ENCODE measurements around the gene TRABD2B. TPM values are rescaled to one million over a fixed set of nuclear protein-coding genes. Genes with fewer than 3 reads are reported as not detected.

The TRABD2B gene
- total RNA-seq, 3 donors from 2014 or later, result 1.4 to 3.7 (median 2.3) TPM

DNA sequence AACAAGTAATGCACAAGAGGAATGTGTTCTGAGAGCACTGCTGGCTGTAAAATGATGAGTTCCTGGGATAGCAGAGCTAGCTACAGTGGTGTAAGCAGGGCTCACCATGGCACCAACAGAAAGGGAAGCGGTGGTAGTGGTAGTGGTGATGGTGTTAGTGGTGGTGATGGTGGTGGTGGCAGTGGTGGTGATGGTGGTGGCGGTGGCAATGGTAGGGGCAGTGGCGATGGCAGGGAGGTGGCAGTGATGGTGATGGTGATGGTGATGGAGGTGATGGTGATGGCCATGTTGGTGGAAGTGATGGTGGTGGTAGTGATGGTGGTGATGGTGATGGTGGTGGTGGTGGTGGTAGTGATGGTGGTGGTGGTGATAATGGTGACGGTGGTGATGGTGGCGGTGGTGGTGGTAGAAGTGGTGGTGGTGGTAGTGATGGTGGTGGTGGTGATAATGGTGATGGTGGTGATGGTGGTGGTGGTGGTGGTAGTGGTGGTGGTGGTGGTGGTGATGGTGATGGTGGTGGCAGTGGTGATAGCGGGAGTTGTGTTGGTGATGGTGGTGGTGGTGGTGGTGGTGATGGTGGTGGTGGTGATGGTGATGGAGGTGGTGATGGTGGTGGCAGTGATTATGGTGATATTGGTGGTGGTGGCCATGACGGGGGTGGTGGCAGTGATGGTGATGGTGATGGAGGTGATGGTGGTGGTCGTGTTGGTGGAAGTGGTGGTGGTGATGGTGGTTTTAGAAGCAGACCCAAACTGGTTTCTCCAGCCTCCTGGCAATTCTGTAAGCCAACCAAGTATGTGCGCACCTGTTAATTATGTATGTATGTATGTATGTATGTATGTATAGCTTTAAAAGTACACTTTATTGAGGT, 254.1 kb downstream of the TRABD2B start:
- H3K4me1 ChIP-seq, result no peaks in the 10 kb centered on the region
- TF ChIP-seq POLR2A (IDR thresholded peaks at IDR 0.05), result no peak
- TF ChIP-seq, protein P1, sequence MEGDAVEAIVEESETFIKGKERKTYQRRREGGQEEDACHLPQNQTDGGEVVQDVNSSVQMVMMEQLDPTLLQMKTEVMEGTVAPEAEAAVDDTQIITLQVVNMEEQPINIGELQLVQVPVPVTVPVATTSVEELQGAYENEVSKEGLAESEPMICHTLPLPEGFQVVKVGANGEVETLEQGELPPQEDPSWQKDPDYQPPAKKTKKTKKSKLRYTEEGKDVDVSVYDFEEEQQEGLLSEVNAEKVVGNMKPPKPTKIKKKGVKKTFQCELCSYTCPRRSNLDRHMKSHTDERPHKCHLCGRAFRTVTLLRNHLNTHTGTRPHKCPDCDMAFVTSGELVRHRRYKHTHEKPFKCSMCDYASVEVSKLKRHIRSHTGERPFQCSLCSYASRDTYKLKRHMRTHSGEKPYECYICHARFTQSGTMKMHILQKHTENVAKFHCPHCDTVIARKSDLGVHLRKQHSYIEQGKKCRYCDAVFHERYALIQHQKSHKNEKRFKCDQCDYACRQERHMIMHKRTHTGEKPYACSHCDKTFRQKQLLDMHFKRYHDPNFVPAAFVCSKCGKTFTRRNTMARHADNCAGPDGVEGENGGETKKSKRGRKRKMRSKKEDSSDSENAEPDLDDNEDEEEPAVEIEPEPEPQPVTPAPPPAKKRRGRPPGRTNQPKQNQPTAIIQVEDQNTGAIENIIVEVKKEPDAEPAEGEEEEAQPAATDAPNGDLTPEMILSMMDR (IDR thresholded peaks at IDR 0.05), result no peak
- no peak for TF ChIP-seq POLR2AphosphoS5 (IDR thresholded peaks at IDR 0.05)
- intact Hi-C loops (cut with DNase I; ENCODE audit: low total_unique reads), result no loop called here
- no peaks in the 10 kb centered on the region for H3K27me3 ChIP-seq
- DNase-seq (ENCODE audit: low spot score in 2 of 2), result no peak
- H3K27ac ChIP-seq, result no peak overlapping the region
- H3K36me3 ChIP-seq, result no peaks in the 10 kb centered on the region
- no peak overlapping the region for H3K4me3 ChIP-seq
- H3K9me3 ChIP-seq, result no peaks in the 10 kb centered on the region

DNA sequence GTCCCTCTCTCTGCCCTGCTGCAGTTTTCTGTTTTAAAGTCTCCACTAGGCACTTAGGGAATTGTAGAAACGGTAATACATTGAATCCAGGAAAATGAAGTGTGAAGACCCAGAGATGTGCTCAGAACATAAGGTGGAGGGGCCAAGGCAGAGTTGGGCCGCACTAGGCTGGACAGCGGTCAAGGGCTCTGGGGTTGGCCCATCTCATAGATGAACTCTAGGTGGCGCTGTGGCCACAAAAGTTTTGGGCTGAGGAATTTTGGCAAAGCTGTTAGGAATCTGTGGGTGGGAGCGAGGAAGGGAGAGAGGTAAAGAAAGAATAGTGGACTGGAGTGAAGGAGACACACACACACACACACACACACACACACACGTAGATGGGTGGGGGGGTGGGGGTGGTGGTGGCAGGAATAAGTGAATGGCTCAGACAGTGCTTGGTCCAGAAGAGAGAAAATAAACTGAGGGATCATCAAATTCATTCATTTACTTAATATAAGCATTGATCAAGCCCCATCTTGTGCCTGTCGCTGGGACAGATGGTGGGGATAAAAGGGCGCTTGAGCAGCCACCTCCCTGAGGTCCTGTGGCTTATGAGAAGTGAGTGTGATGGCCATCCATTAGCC, 258.5 kb downstream of the TRABD2B start:
- TF ChIP-seq POLR2AphosphoS5 (IDR thresholded peaks at IDR 0.05), result no peak
- TF ChIP-seq, protein P1 (IDR thresholded peaks at IDR 0.05), result peak; percentile 50 to 64 (median 62)
- peak in 1 of 2 donors; percentile 40 for DNase-seq (ENCODE audit: low spot score in 2 of 2)
- Histone ChIP-seq H3K27me3 (no peaks in the 10 kb centered on the region), H3K9me3 (no peaks in the 10 kb centered on the region), H3K4me3 (no peak overlapping the region), H3K4me1 (no peaks in the 10 kb centered on the region), H3K27ac (no peak overlapping the region), H3K36me3 (no peaks in the 10 kb centered on the region)
- intact Hi-C loops (cut with DNase I; ENCODE audit: low total_unique reads), result no loop called here

DNA sequence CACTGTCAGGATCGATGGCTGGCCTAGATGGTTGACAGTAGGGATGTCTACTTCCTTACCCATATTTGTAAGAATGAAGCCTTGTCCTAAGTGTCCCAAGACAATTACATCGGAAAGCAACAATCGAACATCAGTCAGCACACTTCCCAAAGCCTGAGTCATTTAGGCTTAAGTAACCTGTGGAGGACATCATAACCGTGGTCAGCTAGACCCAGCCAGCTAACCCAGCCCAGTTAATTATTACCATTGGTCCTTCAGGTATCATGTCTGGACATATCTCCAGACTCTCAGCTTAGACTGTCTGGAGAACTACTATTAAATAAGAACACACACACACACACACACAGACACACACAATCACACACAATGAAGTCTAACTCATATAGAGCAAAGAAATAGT, 264.7 kb downstream of the TRABD2B start:
- no peaks in the 10 kb centered on the region for H3K4me1 ChIP-seq
- no peak for DNase-seq (ENCODE audit: low spot score in 2 of 2)
- no peaks in the 10 kb centered on the region for H3K36me3 ChIP-seq
- TF ChIP-seq, protein P1 (IDR thresholded peaks at IDR 0.05), result no peak
- TF ChIP-seq POLR2AphosphoS5 (IDR thresholded peaks at IDR 0.05), result no peak
- TF ChIP-seq POLR2A (IDR thresholded peaks at IDR 0.05), result no peak
- H3K27me3 ChIP-seq, result no peaks in the 10 kb centered on the region
- intact Hi-C loops (cut with DNase I; ENCODE audit: low total_unique reads), result no loop called here
- H3K9me3 ChIP-seq, result no peaks in the 10 kb centered on the region
- no peak overlapping the region for H3K4me3 ChIP-seq
- no peak overlapping the region for H3K27ac ChIP-seq

DNA sequence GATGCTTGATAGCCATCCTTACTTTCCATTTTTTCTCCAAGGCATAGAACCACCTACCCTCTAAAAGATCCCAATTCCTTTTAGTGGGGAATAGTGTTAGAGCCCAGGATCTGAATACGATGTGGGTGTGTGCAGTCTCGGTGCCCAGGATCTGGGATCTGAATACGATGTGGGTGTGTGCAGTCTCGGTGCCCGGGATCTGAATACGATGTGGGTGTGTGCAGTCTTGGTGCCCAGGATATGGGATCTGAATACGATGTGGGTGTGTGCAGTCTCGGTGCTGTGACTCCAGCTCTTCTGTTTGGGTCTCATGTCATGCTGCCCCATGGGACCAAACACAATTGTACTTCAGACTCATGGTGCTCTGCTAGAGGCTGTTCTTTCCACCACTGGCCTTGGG, 265.5 kb downstream of the TRABD2B start:
- Histone ChIP-seq H3K9me3 (no peaks in the 10 kb centered on the region), H3K4me1 (no peaks in the 10 kb centered on the region), H3K4me3 (no peak overlapping the region), H3K36me3 (no peaks in the 10 kb centered on the region), H3K27ac (no peak overlapping the region), H3K27me3 (no peaks in the 10 kb centered on the region)
- intact Hi-C loops (cut with DNase I; ENCODE audit: low total_unique reads), result no loop called here
- TF ChIP-seq, protein P1 (IDR thresholded peaks at IDR 0.05), result no peak
- no peak for TF ChIP-seq POLR2AphosphoS5 (IDR thresholded peaks at IDR 0.05)
- no peak for DNase-seq (ENCODE audit: low spot score in 2 of 2)

GRCh38 chr1:47729685-47730084, 267.5 kb downstream of the TRABD2B start:
- Histone ChIP-seq H3K9me3 (no peaks in the 10 kb centered on the region), H3K4me3 (no peak overlapping the region), H3K36me3 (no peaks in the 10 kb centered on the region), H3K27ac (no peak overlapping the region), H3K4me1 (peaks cover 0 to 8% of the 10 kb centered on the region in 2 donors), H3K27me3 (peaks cover 0 to 12% of the 10 kb centered on the region in 2 donors)
- TF ChIP-seq POLR2A (IDR thresholded peaks at IDR 0.05) (no peak), POLR2AphosphoS5 (IDR thresholded peaks at IDR 0.05) (no peak)
- TF ChIP-seq, protein P1 (IDR thresholded peaks at IDR 0.05), result no peak
- no peak for DNase-seq (ENCODE audit: low spot score in 2 of 2)
- intact Hi-C loops (cut with DNase I; ENCODE audit: low total_unique reads), result no loop called here

All from breast epithelium (tissue), 4 donors.